Prostate gland (tissue), 2 donors: Measurements from ENCODE around the gene UBASH3B. TPM values are rescaled to one million over a fixed set of nuclear protein-coding genes. Genes with fewer than 3 reads are reported as not detected.

Experiments used
- DNase-seq: peaks from one replicate; pipeline ENCODE4 v3.0.0-alpha.2; 2019; ENCODE audit warnings: low spot score
- H3K27ac ChIP-seq, 2 donors: fragments of 200-600 bp; sonication (generic); 2 replicates each; pipeline ENCODE4 v1.5.1; 2017 to 2019
- H3K27me3 ChIP-seq: fragments of 200-600 bp; sonication (generic); replicated peaks from 2 replicates; pipeline ENCODE4 v1.5.1; 2019; ENCODE audit not compliant: insufficient read depth
- H3K36me3 ChIP-seq, 2 donors: fragments of 200-600 bp; sonication (generic); 1 replicate in 1 of 2; 2 replicates in 1 of 2; pipeline versions ENCODE4 v1.5.1 to v1.8.1; 2017 to 2019
- H3K4me1 ChIP-seq: fragments of 200-600 bp; sonication (generic); replicated peaks from 2 replicates; pipeline ENCODE4 v1.5.1; 2019
- H3K4me3 ChIP-seq, 2 donors: fragments of 200-600 bp; sonication (generic); 2 replicates each; pipeline ENCODE4 v1.5.1; 2017 to 2019
- H3K9me3 ChIP-seq: fragments of 200-600 bp; sonication (generic); 2 replicates; pipeline ENCODE4 v1.5.1; 2017
- CTCF ChIP-seq, 4 experiments: fragments of 200-600 bp in 2 of 4; fragments of 450-650 bp in 2 of 4; sonication (generic) in 2 of 4; IDR thresholded peaks; 1 replicate in 3 of 4; 2 replicates in 1 of 4; pipeline ENCODE4 v1.5.1; 2016 to 2019; ENCODE audit warnings: antibody characterized with exemption in 4 of 4, mild to moderate bottlenecking in 2 of 4, moderate library complexity in 2 of 4
- POLR2A ChIP-seq: fragments of 450-650 bp; IDR thresholded peaks from one replicate; pipeline ENCODE4 v1.6.1; 2016; ENCODE audit warnings: antibody characterized with exemption, mild to moderate bottlenecking
- POLR2AphosphoS5 ChIP-seq: sonication (generic); formaldehyde crosslinking; IDR thresholded peaks from one replicate; pipeline ENCODE4 v1.6.1; 2017; ENCODE audit warnings: antibody characterized with exemption
- WGBS: methylation state at CpG from one replicate; pipeline ENCODE4 v1.1.5; 2018; 5-methylcytosine and 5-hydroxymethylcytosine counted together
- intact Hi-C: fragments of 100-400 bp; cut with DNase I; formaldehyde crosslinking; loops from one replicate; pipeline ENCODE4 v1.14.2; 2022
- total RNA-seq, 2 donors: library from RNA; depleted of rRNA; stranded (reverse); fragments of >200 nt; gene quantifications; one replicate each; pipeline ENCODE4 v1.1.0, GENCODE V29; 2016

The UBASH3B gene
- total RNA-seq, 2 donors from 2014 or later = 1.9 to 9.9 TPM

GRCh38 chr11:122720107-122720881, 64.8 kb downstream of the UBASH3B start:
- Histone ChIP-seq H3K4me3 (no peak overlapping the region), H3K27me3 (no peaks in the 10 kb centered on the region), H3K4me1 (no peaks in the 10 kb centered on the region), H3K27ac (no peak overlapping the region), H3K9me3 (no peaks in the 10 kb centered on the region), H3K36me3 (no peaks in the 10 kb centered on the region)
- DNase-seq = no peak
- intact Hi-C loops = no loop called here
- WGBS = 88% methylated on average over 7 of the region's 7 CpGs
- TF ChIP-seq POLR2AphosphoS5 = no peak
- no peak for TF ChIP-seq CTCF (IDR thresholded peaks at IDR 0.05)
- no peak for TF ChIP-seq POLR2A

GRCh38 chr11:122721201-122721963, 65.9 kb downstream of the UBASH3B start:
- Histone ChIP-seq H3K27ac (no peak overlapping the region), H3K4me3 (no peak overlapping the region), H3K27me3 (no peaks in the 10 kb centered on the region), H3K4me1 (no peaks in the 10 kb centered on the region), H3K36me3 (no peaks in the 10 kb centered on the region), H3K9me3 (no peaks in the 10 kb centered on the region)
- intact Hi-C loops = no loop called here
- no peak for DNase-seq
- TF ChIP-seq POLR2A (no peak), CTCF (IDR thresholded peaks at IDR 0.05) (no peak), POLR2AphosphoS5 (no peak)
- WGBS = 57% methylated on average over 5 of the region's 5 CpGs

GRCh38 chr11:122721964-122722266, 66.4 kb downstream of the UBASH3B start:
- no peaks in the 10 kb centered on the region for H3K9me3 ChIP-seq
- H3K4me3 ChIP-seq = no peak overlapping the region
- H3K36me3 ChIP-seq = no peaks in the 10 kb centered on the region
- no peaks in the 10 kb centered on the region for H3K27me3 ChIP-seq
- no peaks in the 10 kb centered on the region for H3K4me1 ChIP-seq
- H3K27ac ChIP-seq = no peak overlapping the region
- TF ChIP-seq POLR2AphosphoS5 = no peak
- TF ChIP-seq POLR2A = no peak
- 96% methylated on average over 2 of the region's 2 CpGs for WGBS
- no peak for DNase-seq
- intact Hi-C loops = no loop called here

- H3K9me3 ChIP-seq = no peaks in the 10 kb centered on the region
- no peaks in the 10 kb centered on the region for H3K27me3 ChIP-seq
- intact Hi-C loops = no loop called here
- no peak for TF ChIP-seq POLR2A
- no peak for TF ChIP-seq CTCF (IDR thresholded peaks at IDR 0.05)
- TF ChIP-seq POLR2AphosphoS5 = no peak
- DNase-seq = no peak
- no peak overlapping the region for H3K4me3 ChIP-seq
- H3K27ac ChIP-seq = no peak overlapping the region
- WGBS = 95% methylated on average over 4 of the region's 4 CpGs
- no peaks in the 10 kb centered on the region for H3K4me1 ChIP-seq
- no peaks in the 10 kb centered on the region for H3K36me3 ChIP-seq
Measured at GRCh38 chr11:122723106-122723505, 67.6 kb downstream of the UBASH3B start.

- DNase-seq = no peak
- Histone ChIP-seq H3K27ac (no peak overlapping the region), H3K9me3 (no peaks in the 10 kb centered on the region), H3K36me3 (no peaks in the 10 kb centered on the region), H3K4me3 (no peak overlapping the region), H3K4me1 (no peaks in the 10 kb centered on the region), H3K27me3 (no peaks in the 10 kb centered on the region)
- intact Hi-C loops = no loop called here
- WGBS = 77% methylated on average over 3 of the region's 3 CpGs
- TF ChIP-seq CTCF (IDR thresholded peaks at IDR 0.05) (no peak), POLR2AphosphoS5 (no peak), POLR2A (no peak)
Measured at GRCh38 chr11:122723576-122723975, 68.1 kb downstream of the UBASH3B start.
